K562 (cell line): ENCODE results near the gene ULBP2. TPM values are rescaled to one million over a fixed set of nuclear protein-coding genes. Genes with fewer than 3 reads are reported as not detected.

Experiments
- BCL6 ChIP-seq: fragments of 250-450 bp; sonication (Bioruptor Pico); IDR thresholded peaks from 2 replicates; pipeline ENCODE4 v1.4.0; 2020
- E2F3 ChIP-seq: fragments of 250-450 bp; sonication (Bioruptor Pico); IDR thresholded peaks from 2 replicates; pipeline ENCODE4 v1.4.0; 2020; ENCODE audit warnings: mild to moderate bottlenecking
- E2F4 ChIP-seq: sonication (generic); formaldehyde crosslinking; IDR thresholded peaks from 2 replicates; pipeline ENCODE4 v1.8.0; 2022; ENCODE audit warnings: mild to moderate bottlenecking, low read depth, missing genetic modification reagents
- E4F1 ChIP-seq: fragments of 250-450 bp; sonication (Bioruptor Pico); IDR thresholded peaks from 2 replicates; pipeline ENCODE4 v1.5.0; 2021; ENCODE audit warnings: mild to moderate bottlenecking, borderline replicate concordance
- EP300 ChIP-seq: IDR thresholded peaks from 2 replicates; pipeline ENCODE4 v1.6.1; 2012; ENCODE audit warnings: low read length, improper control_type of control experiment
- ESRRB ChIP-seq: fragments of 250-450 bp; sonication (Bioruptor Pico); IDR thresholded peaks from 2 replicates; pipeline ENCODE4 v1.5.0; 2020; ENCODE audit warnings: mild to moderate bottlenecking, moderate library complexity, borderline replicate concordance
- FOSL1 ChIP-seq: fragments of 200-800 bp; sonication (Bioruptor generic); conservative IDR thresholded peaks from 2 replicates; pipeline ENCODE4 v1.6.1; 2016; ENCODE audit warnings: missing genetic modification characterization, missing compliant biosample characterization
- FOXP1 ChIP-seq: sonication (generic); formaldehyde crosslinking; IDR thresholded peaks from 2 replicates; pipeline ENCODE4 v1.8.0; 2022; ENCODE audit warnings: mild to moderate bottlenecking, missing genetic modification reagents
- HINFP ChIP-seq: fragments of 450-650 bp; conservative IDR thresholded peaks from 2 replicates; pipeline ENCODE4 v1.6.1; 2016; ENCODE audit warnings: missing genetic modification characterization, low read depth, mild to moderate bottlenecking, control low read depth, missing compliant biosample characterization
- HLTF ChIP-seq: fragments of 450-650 bp; IDR thresholded peaks from 2 replicates; pipeline ENCODE4 v1.6.1; 2016
- HSF4 ChIP-seq: fragments of 250-450 bp; sonication (Bioruptor Pico); IDR thresholded peaks from 2 replicates; pipeline ENCODE4 v2.1.2; 2022; ENCODE audit warnings: mild to moderate bottlenecking, moderate library complexity, borderline replicate concordance
- MECOM ChIP-seq: fragments of 250-450 bp; sonication (Bioruptor Pico); IDR thresholded peaks from 2 replicates; pipeline ENCODE4 v1.8.0; 2022; ENCODE audit warnings: inconsistent platforms
- MEIS2 ChIP-seq: fragments of 450-650 bp; IDR thresholded peaks from 2 replicates; pipeline ENCODE4 v1.6.1; 2014; ENCODE audit warnings: mild to moderate bottlenecking; ENCODE audit not compliant: partially characterized antibody
- NFE2L1 ChIP-seq: fragments of 450-650 bp; IDR thresholded peaks from 2 replicates; pipeline ENCODE4 v1.6.1; 2016; ENCODE audit warnings: missing genetic modification characterization, low read depth, mild to moderate bottlenecking, missing compliant biosample characterization, moderate library complexity, borderline replicate concordance
- POLR3G ChIP-seq: IDR thresholded peaks from 2 replicates; pipeline ENCODE4 v1.6.1; 2011; ENCODE audit not compliant: insufficient read length, insufficient replicate concordance; ENCODE audit errors: extremely low read depth
- SIN3A ChIP-seq, 2 experiments: fragments of 150-350 bp in 1 of 2; IDR thresholded peaks; 2 replicates each; pipeline ENCODE4 v1.6.1; 2011 to 2016; ENCODE audit warnings: borderline replicate concordance in 2 of 2, low read depth in 2 of 2, low read length in 2 of 2, mild to moderate bottlenecking in 2 of 2, moderate library complexity in 2 of 2; ENCODE audit not compliant: control insufficient read depth in 1 of 2
- TAL1 ChIP-seq: fragments of 450-650 bp; IDR thresholded peaks from 2 replicates; pipeline ENCODE4 v1.6.1; 2016; ENCODE audit warnings: mild to moderate bottlenecking
- ZBTB8A ChIP-seq: fragments of 450-650 bp; IDR thresholded peaks from 2 replicates; pipeline ENCODE4 v1.6.1; 2018; ENCODE audit warnings: mild to moderate bottlenecking, moderate library complexity; ENCODE audit not compliant: partially characterized antibody
- ZBTB9 ChIP-seq: fragments of 450-650 bp; formaldehyde crosslinking; IDR thresholded peaks from 2 replicates; pipeline ENCODE4 v1.4.0; 2020; ENCODE audit warnings: mild to moderate bottlenecking, moderate library complexity
- ZC3H11A ChIP-seq: IDR thresholded peaks from 2 replicates; pipeline ENCODE4 v1.6.1; 2012; ENCODE audit warnings: low read depth, low read length, improper control_type of control experiment
- ZNF3 ChIP-seq: fragments of 250-450 bp; sonication (Bioruptor Pico); IDR thresholded peaks from 2 replicates; pipeline ENCODE4 v1.5.0; 2021; ENCODE audit warnings: mild to moderate bottlenecking, moderate library complexity
- ZNF384 ChIP-seq: IDR thresholded peaks from 2 replicates; pipeline ENCODE4 v1.6.1; 2012; ENCODE audit warnings: low read depth, low read length, improper control_type of control experiment
- ZNF551 ChIP-seq: fragments of 250-450 bp; sonication (Bioruptor Pico); IDR thresholded peaks from 2 replicates; pipeline ENCODE4 v1.5.0; 2021; ENCODE audit warnings: mild to moderate bottlenecking, moderate library complexity
- polyA plus RNA-seq, 8 experiments: library from polyadenylated mRNA; depleted of rRNA in 4 of 8; stranded (reverse) in 5 of 8; unstranded in 3 of 8; fragments of >200 nt; fragmentation: Nextera tagmentation in 2 of 8; fragmentation: Illumina TruSeq in 1 of 8; extraction: Ambion mirVana in 2 of 8; extraction: Trizol in 1 of 8; gene quantifications; 2 replicates each; pipeline versions ENCODE4 v1.2.1 to v1.2.3, GENCODE V29; 2011 to 2014; ENCODE audit warnings: inconsistent platforms in 1 of 8, missing spikeins in 1 of 8
- total RNA-seq, 7 experiments: library from RNA; depleted of rRNA in 6 of 7; stranded (reverse); fragments of >200 nt in 6 of 7; fragmentation: Illumina TruSeq in 2 of 7; extraction: Trizol in 2 of 7; gene quantifications; 2 replicates each; pipeline versions ENCODE4 v1.2.1 to v1.2.3, GENCODE V29; 2011 to 2021; ENCODE audit warnings: low replicate concordance in 1 of 7

ULBP2 gene
- total and polyA plus RNA-seq, 9 of the 15 experiments (the other 6 are each of a cell fraction or from before 2014, with no cell fraction given) = 0.50 to 5.3 (median 1.2) TPM

- no peak for TF ChIP-seq E4F1
- no peak for TF ChIP-seq HLTF
- TF ChIP-seq SIN3A (IDR thresholded peaks at IDR 0.05; ENCODE audit: borderline replicate concordance in 2 of 2, control insufficient read depth in 1 of 2, low read depth in 2 of 2, low read length in 2 of 2) = no peak
- no peak for TF ChIP-seq ZNF3 (CRISPR knock-in tag)
- no peak for TF ChIP-seq ZNF551 (CRISPR knock-in tag)
- no peak for TF ChIP-seq MEIS2
- no peak for TF ChIP-seq ZBTB8A
- no peak for TF ChIP-seq MECOM (CRISPR knock-in tag)
- TF ChIP-seq EP300 = no peak
- TF ChIP-seq HSF4 (CRISPR knock-in tag) = no peak
- TF ChIP-seq ZBTB9 (CRISPR knock-in tag) = no peak
- no peak for TF ChIP-seq BCL6 (CRISPR knock-in tag)
- TF ChIP-seq FOXP1 (CRISPR knock-in tag) = no peak
- TF ChIP-seq NFE2L1 = no peak
- TF ChIP-seq E2F3 (CRISPR knock-in tag) = no peak
- no peak for TF ChIP-seq POLR3G
- TF ChIP-seq HINFP (tag) = no peak
- peak; percentile 81 for TF ChIP-seq FOSL1
- no peak for TF ChIP-seq TAL1
- TF ChIP-seq E2F4 (CRISPR knock-in tag) = no peak
- TF ChIP-seq ZNF384 = no peak
- no peak for TF ChIP-seq ESRRB (CRISPR knock-in tag)
- peak; percentile 86; the same call in 1 of the 2 replicates for TF ChIP-seq ZC3H11A
These were observed 7.3 kb upstream of the ULBP2 start (continued) for GRCh38 chr6:149934249-149935156.
